ENCODE data around the gene EID2.

GRCh38 chr19:39532233-39533002 is 7.5 kb downstream of the EID2 start, which contains the start of gene EID2B:
- TF ChIP-seq ATF2 (IDR thresholded peaks at IDR 0.05; ENCODE audit: low read length) (no peak), CTCF (IDR thresholded peaks at IDR 0.05 in 2 of 3, conservative IDR thresholded peaks at IDR 0.05 in 1 of 3; ENCODE audit: control insufficient read depth in 2 of 3, extremely low read depth in 1 of 3, insufficient read depth in 1 of 3, low read depth in 3 of 3, low read length in 3 of 3) (peak; percentile 100; a peak in 5 of 6 replicates), REST (IDR thresholded peaks at IDR 0.05; ENCODE audit: low read depth, low read length) (no peak)

All from GM12878 (cell line).